IMR-90 (cell line): Measurements from ENCODE around the gene SKIC8. TPM values are rescaled to one million over a fixed set of nuclear protein-coding genes. Genes with fewer than 3 reads are reported as not detected.

Experiments used
- ATAC-seq: fragments of 200-7000 bp; cut with Tn5 transposase; 2 replicates; pipeline ENCODE4 v1.9.1; 2020; ENCODE audit warnings: low read depth, mild to moderate bottlenecking, moderate library complexity
- BruUV-seq: library from RNA; stranded (reverse); fragments of 400-500 nt; replicated peaks from 2 replicates; lab custom pipeline; 2021; lab: Mats Ljungman, UMichigan
- CTCF ChIA-PET: fragments of 300-600 bp; formaldehyde crosslinking; extraction: SDS; loops from one replicate; lab custom pipeline; 2021; ENCODE audit warnings: antibody characterized with exemption; lab: Yijun Ruan, JAX
- POLR2A ChIA-PET: fragments of 300-600 bp; sonication (Branson Sonifier 250); formaldehyde crosslinking; loops from one replicate; lab custom pipeline; 2022; ENCODE audit warnings: antibody characterized with exemption; ENCODE audit not compliant: unreplicated experiment; lab: Charles Lee
- DNase-seq: peaks from one replicate; pipeline ENCODE4 v3.0.0; 2013
- H2AFZ ChIP-seq: replicated peaks from 2 replicates; pipeline ENCODE3; 2013; ENCODE audit warnings: low read length, mild to moderate bottlenecking; ENCODE audit not compliant: poor library complexity
- H2AK5ac ChIP-seq: 2 replicates; pipeline ENCODE4 v1.6.1; 2013; ENCODE audit warnings: low read depth, low read length, inconsistent platforms
- H2AK9ac ChIP-seq: replicated peaks from 2 replicates; pipeline ENCODE3; 2013; ENCODE audit warnings: mild to moderate bottlenecking, low read depth, low read length, moderate library complexity; ENCODE audit not compliant: poor library complexity
- H2BK120ac ChIP-seq: 2 replicates; pipeline ENCODE4 v1.6.1; 2013; ENCODE audit warnings: low read depth, low read length, inconsistent platforms
- H2BK15ac ChIP-seq: 3 replicates; pipeline ENCODE4 v1.6.1; 2013; ENCODE audit warnings: low read depth, low read length, inconsistent platforms
- H2BK20ac ChIP-seq: 2 replicates; pipeline ENCODE4 v1.6.1; 2013; ENCODE audit warnings: low read depth, mild to moderate bottlenecking, inconsistent platforms, low read length, moderate library complexity
- H2BK5ac ChIP-seq: 2 replicates; pipeline ENCODE4 v1.6.1; 2013; ENCODE audit warnings: mild to moderate bottlenecking, low read depth, low read length, inconsistent platforms; ENCODE audit not compliant: poor library complexity, severe bottlenecking
- H3K14ac ChIP-seq: replicated peaks from 2 replicates; pipeline ENCODE4 v1.6.1; 2013; ENCODE audit warnings: low read depth, low read length, inconsistent platforms
- H3K18ac ChIP-seq: 2 replicates; pipeline ENCODE4 v1.6.1; 2013; ENCODE audit warnings: low read depth, low read length, control low read depth
- H3K23ac ChIP-seq: 2 replicates; pipeline ENCODE4 v1.6.1; 2013; ENCODE audit warnings: low read depth, low read length, inconsistent platforms
- H3K27ac ChIP-seq: 2 replicates; pipeline ENCODE4 v1.5.1; 2013; ENCODE audit warnings: mild to moderate bottlenecking, control low read depth, low read length; ENCODE audit not compliant: insufficient read depth
- H3K27me3 ChIP-seq: 2 replicates; pipeline ENCODE4 v1.6.1; 2013; ENCODE audit warnings: low read length; ENCODE audit not compliant: control insufficient read depth, insufficient read depth
- H3K36me3 ChIP-seq: 2 replicates; pipeline ENCODE4 v1.6.1; 2013; ENCODE audit warnings: low read length, mixed read lengths; ENCODE audit not compliant: control insufficient read depth, insufficient read depth
- H3K4ac ChIP-seq: 2 replicates; pipeline ENCODE4 v1.6.1; 2013; ENCODE audit warnings: low read depth, low read length, inconsistent platforms
- H3K4me1 ChIP-seq: 2 replicates; pipeline ENCODE4 v1.6.1; 2013; ENCODE audit warnings: low read length, mixed read lengths; ENCODE audit not compliant: control insufficient read depth, insufficient read depth
- H3K4me2 ChIP-seq: 2 replicates; pipeline ENCODE4 v1.6.1; 2013; ENCODE audit warnings: low read depth, mild to moderate bottlenecking, control low read depth, low read length, moderate library complexity
- H3K4me3 ChIP-seq: 2 replicates; pipeline ENCODE4 v1.5.1; 2013; ENCODE audit warnings: low read depth, mild to moderate bottlenecking, control low read depth, low read length, moderate library complexity; ENCODE audit not compliant: insufficient read depth
- H3K56ac ChIP-seq: 2 replicates; pipeline ENCODE4 v1.6.1; 2013; ENCODE audit warnings: low read length, inconsistent platforms; ENCODE audit not compliant: insufficient read depth; ENCODE audit errors: extremely low read depth
- H3K79me1 ChIP-seq, 2 experiments: 2 replicates each; pipeline ENCODE4 v1.6.1; 2013; ENCODE audit warnings: low read length in 2 of 2, inconsistent platforms in 1 of 2, low read depth in 1 of 2
- H3K9ac ChIP-seq: 2 replicates; pipeline ENCODE4 v1.6.1; 2013; ENCODE audit warnings: low read depth, low read length, control low read depth
- H3K9me1 ChIP-seq: 2 replicates; pipeline ENCODE4 v1.6.1; 2013; ENCODE audit warnings: low read length, inconsistent platforms; ENCODE audit not compliant: insufficient read depth
- H3K9me3 ChIP-seq: 2 replicates; pipeline ENCODE4 v1.6.1; 2013; ENCODE audit warnings: low read length; ENCODE audit not compliant: control insufficient read depth, insufficient read depth
- H4K20me1 ChIP-seq: 2 replicates; pipeline ENCODE4 v1.6.1; 2013; ENCODE audit warnings: low read length, inconsistent platforms; ENCODE audit not compliant: insufficient read depth
- H4K5ac ChIP-seq: 2 replicates; pipeline ENCODE4 v1.6.1; 2013; ENCODE audit warnings: mild to moderate bottlenecking, low read depth, low read length, control low read depth
- H4K8ac ChIP-seq, 2 experiments: 2 replicates each; pipeline ENCODE4 v1.6.1; 2013; ENCODE audit warnings: low read depth in 2 of 2, low read length in 2 of 2, control low read depth in 1 of 2, inconsistent platforms in 1 of 2
- H4K91ac ChIP-seq: 2 replicates; pipeline ENCODE4 v1.6.1; 2013; ENCODE audit warnings: low read depth, low read length, inconsistent platforms; ENCODE audit not compliant: insufficient read depth
- BHLHE40 ChIP-seq: fragments of 150-350 bp; IDR thresholded peaks from 2 replicates; pipeline ENCODE4 v1.6.1; 2016; ENCODE audit warnings: mild to moderate bottlenecking, low read depth, low read length
- CEBPB ChIP-seq: IDR thresholded peaks from 2 replicates; pipeline ENCODE4 v1.6.1; 2012; ENCODE audit warnings: low read depth, low read length, improper control_type of control experiment
- CHD1 ChIP-seq: IDR thresholded peaks from 2 replicates; pipeline ENCODE4 v1.6.1; 2012; ENCODE audit warnings: low read depth, low read length, improper control_type of control experiment
- FOS ChIP-seq: fragments of 150-350 bp; IDR thresholded peaks from 2 replicates; pipeline ENCODE4 v1.6.1; 2016; ENCODE audit warnings: low read depth, low read length
- MAFK ChIP-seq: IDR thresholded peaks from 2 replicates; pipeline ENCODE4 v1.6.1; 2012; ENCODE audit warnings: low read depth, low read length, improper control_type of control experiment
- MAZ ChIP-seq: IDR thresholded peaks from 2 replicates; pipeline ENCODE4 v1.6.1; 2012; ENCODE audit warnings: low read depth, mild to moderate bottlenecking, low read length, improper control_type of control experiment, moderate library complexity, borderline replicate concordance
- MXI1 ChIP-seq: IDR thresholded peaks from 2 replicates; pipeline ENCODE4 v1.6.1; 2012; ENCODE audit warnings: low read depth, mild to moderate bottlenecking, low read length, moderate library complexity, borderline replicate concordance
- NFE2L2 ChIP-seq: fragments of 150-350 bp; IDR thresholded peaks from 2 replicates; pipeline ENCODE4 v1.6.1; 2016; ENCODE audit warnings: low read depth, mild to moderate bottlenecking, low read length
- POLR2A ChIP-seq: IDR thresholded peaks from 2 replicates; pipeline ENCODE4 v1.6.1; 2012; ENCODE audit warnings: mild to moderate bottlenecking, low read depth, low read length
- RAD21 ChIP-seq: IDR thresholded peaks from 2 replicates; pipeline ENCODE4 v1.6.1; 2012; ENCODE audit warnings: low read length, improper control_type of control experiment
- RCOR1 ChIP-seq: IDR thresholded peaks from 2 replicates; pipeline ENCODE4 v1.6.1; 2012; ENCODE audit warnings: mild to moderate bottlenecking, low read length, improper control_type of control experiment; ENCODE audit not compliant: insufficient replicate concordance
- RFX5 ChIP-seq: IDR thresholded peaks from 2 replicates; pipeline ENCODE4 v1.8.0; 2012; ENCODE audit warnings: low read depth, mild to moderate bottlenecking, low read length, moderate library complexity
- SMC3 ChIP-seq: fragments of 150-350 bp; IDR thresholded peaks from 2 replicates; pipeline ENCODE4 v1.6.1; 2016; ENCODE audit warnings: low read depth, mild to moderate bottlenecking, antibody characterized with exemption, low read length, moderate library complexity
- WGBS, 2 experiments: methylation state at CpG; one replicate each; pipeline versions ENCODE4 v1.1.5 to v1.1.7; 2013; ENCODE audit warnings: missing lambda C conversion rate in 2 of 2; ENCODE audit not compliant: insufficient read length in 1 of 2; ENCODE audit errors: extremely low coverage in 2 of 2; 5-methylcytosine and 5-hydroxymethylcytosine counted together
- dilution Hi-C: fragments of 300-500 bp; cut with HindIII; formaldehyde crosslinking; loops from one replicate; pipeline ENCODE4 v1.14.3; 2018; ENCODE audit warnings: low sequenced_read_pairs; ENCODE audit not compliant: unreplicated experiment
- in situ Hi-C: fragments of 300-500 bp; cut with MboI; formaldehyde crosslinking; loops from 3 replicates; pipeline ENCODE4 v1.14.3; 2019; ENCODE audit warnings: low sequenced_read_pairs, inconsistent platforms, mixed read lengths
- intact Hi-C: fragments of 100-400 bp; cut with micrococcal nuclease; formaldehyde crosslinking; loops from 2 replicates; pipeline ENCODE4 v1.10.0; 2022
- polyA plus RNA-seq, 3 experiments: library from polyadenylated mRNA; depleted of rRNA; stranded (reverse); fragments of >200 nt; gene quantifications; 2 replicates each; pipeline ENCODE4 v1.2.3, GENCODE V29; 2012; ENCODE audit warnings: low replicate concordance in 1 of 3
- total RNA-seq: library from RNA; depleted of rRNA; stranded (reverse); fragments of >200 nt; gene quantifications from 2 replicates; pipeline ENCODE4 v1.2.3, GENCODE V29; 2012
- TF ChIP-seq, protein P1 (sequence below): conservative IDR thresholded peaks from 2 replicates; pipeline ENCODE4 v1.5.1; 2012; ENCODE audit warnings: mild to moderate bottlenecking, low read depth, low read length, improper control_type of control experiment
- TF ChIP-seq, protein P2 (sequence below): fragments of 150-350 bp; IDR thresholded peaks from 2 replicates; pipeline ENCODE4 v1.6.1; 2016; ENCODE audit warnings: low read depth, mild to moderate bottlenecking, low read length, moderate library complexity, borderline replicate concordance
- TF ChIP-seq, protein P3 (sequence below): fragments of 150-350 bp; IDR thresholded peaks from 2 replicates; pipeline ENCODE4 v1.6.1; 2017; ENCODE audit warnings: mild to moderate bottlenecking, antibody characterized with exemption, low read length, low read depth

SKIC8 gene
- total and polyA plus RNA-seq, 2 of the 4 experiments (the other 2 are of a cell fraction) = 72.2 to 124 TPM

DNA sequence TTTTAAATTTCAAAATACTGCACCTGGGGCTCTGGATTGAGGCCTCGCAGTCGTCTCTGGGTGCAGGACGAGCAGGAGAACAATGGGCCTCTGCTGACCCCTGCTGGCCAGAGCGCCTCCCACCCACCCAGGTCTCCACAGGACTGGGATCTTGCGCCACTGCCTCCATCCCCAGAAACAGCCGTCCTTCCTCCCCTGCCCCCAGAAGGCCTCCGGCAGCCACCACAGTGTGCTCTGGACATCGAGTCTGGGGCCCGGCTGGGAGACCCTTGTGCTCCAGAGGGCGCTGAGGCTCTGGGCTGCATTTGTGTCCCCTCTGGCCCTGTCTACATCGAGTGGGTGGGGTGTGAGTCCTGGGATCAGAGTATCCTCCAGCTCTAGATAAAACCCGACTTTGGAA is 58.4 kb downstream of the SKIC8 start:
- Histone ChIP-seq H2AK9ac (no peak overlapping the region), H3K56ac (no peak overlapping the region), H2BK5ac (no peak overlapping the region), H4K91ac (no peak overlapping the region), H2BK120ac (no peak overlapping the region), H3K4me3 (no peak overlapping the region), H3K14ac (no peak overlapping the region), H4K20me1 (no peaks in the 10 kb centered on the region; the same call in 1 of the 2 replicates), H3K9me3 (no peaks in the 10 kb centered on the region), H4K8ac (no peak overlapping the region), H2AFZ (peak overlapping the region; percentile 76), H3K9me1 (no peaks in the 10 kb centered on the region; the same call in 1 of the 2 replicates), H4K5ac (no peak overlapping the region), H3K27ac (no peak overlapping the region), H2BK20ac (no peak overlapping the region), H2BK15ac (no peak overlapping the region), H3K4me2 (no peak overlapping the region), H3K9ac (no peak overlapping the region), H3K27me3 (peaks cover 20% of the 10 kb centered on the region), H3K4me1 (no peaks in the 10 kb centered on the region), H3K23ac (no peak overlapping the region), H3K18ac (no peak overlapping the region), H3K4ac (no peak overlapping the region), H3K36me3 (no peaks in the 10 kb centered on the region), H3K79me1 (no peaks in the 10 kb centered on the region), H2AK5ac (no peak overlapping the region)
- DNase-seq = peak; percentile 59
- intact Hi-C loops (loop anchor here (1.0 to 5.0 kb wide), 5 partner anchors 64 to 339 kb away; partner anchors contain the start of gene CIB2), dilution Hi-C loops (no loop called here), in situ Hi-C loops (loop anchor here (5.0 kb wide), 1 partner anchor 284 kb away; no protein-coding TSS in a partner anchor)
- ChIA-PET CTCF (interaction anchor here (0.6 to 1.7 kb wide), 15 partner anchors 16 to 277 kb away, joined by 3 to 9 read pairs (median 4); no protein-coding TSS in a partner anchor), POLR2A (no interaction called here)
- peak; percentile 99 for ATAC-seq
- no peak for TF ChIP-seq RFX5
- TF ChIP-seq NFE2L2 = no peak
- TF ChIP-seq MAZ = peak; percentile 43; the same call in 1 of the 2 replicates
- peak; percentile 91 for TF ChIP-seq SMC3
- TF ChIP-seq RCOR1 = no peak
- TF ChIP-seq, protein P1, sequence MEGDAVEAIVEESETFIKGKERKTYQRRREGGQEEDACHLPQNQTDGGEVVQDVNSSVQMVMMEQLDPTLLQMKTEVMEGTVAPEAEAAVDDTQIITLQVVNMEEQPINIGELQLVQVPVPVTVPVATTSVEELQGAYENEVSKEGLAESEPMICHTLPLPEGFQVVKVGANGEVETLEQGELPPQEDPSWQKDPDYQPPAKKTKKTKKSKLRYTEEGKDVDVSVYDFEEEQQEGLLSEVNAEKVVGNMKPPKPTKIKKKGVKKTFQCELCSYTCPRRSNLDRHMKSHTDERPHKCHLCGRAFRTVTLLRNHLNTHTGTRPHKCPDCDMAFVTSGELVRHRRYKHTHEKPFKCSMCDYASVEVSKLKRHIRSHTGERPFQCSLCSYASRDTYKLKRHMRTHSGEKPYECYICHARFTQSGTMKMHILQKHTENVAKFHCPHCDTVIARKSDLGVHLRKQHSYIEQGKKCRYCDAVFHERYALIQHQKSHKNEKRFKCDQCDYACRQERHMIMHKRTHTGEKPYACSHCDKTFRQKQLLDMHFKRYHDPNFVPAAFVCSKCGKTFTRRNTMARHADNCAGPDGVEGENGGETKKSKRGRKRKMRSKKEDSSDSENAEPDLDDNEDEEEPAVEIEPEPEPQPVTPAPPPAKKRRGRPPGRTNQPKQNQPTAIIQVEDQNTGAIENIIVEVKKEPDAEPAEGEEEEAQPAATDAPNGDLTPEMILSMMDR = peak; percentile 92
- peak; percentile 85 for TF ChIP-seq CEBPB
- no peak for TF ChIP-seq FOS
- TF ChIP-seq BHLHE40 = no peak
- TF ChIP-seq, protein P2, sequence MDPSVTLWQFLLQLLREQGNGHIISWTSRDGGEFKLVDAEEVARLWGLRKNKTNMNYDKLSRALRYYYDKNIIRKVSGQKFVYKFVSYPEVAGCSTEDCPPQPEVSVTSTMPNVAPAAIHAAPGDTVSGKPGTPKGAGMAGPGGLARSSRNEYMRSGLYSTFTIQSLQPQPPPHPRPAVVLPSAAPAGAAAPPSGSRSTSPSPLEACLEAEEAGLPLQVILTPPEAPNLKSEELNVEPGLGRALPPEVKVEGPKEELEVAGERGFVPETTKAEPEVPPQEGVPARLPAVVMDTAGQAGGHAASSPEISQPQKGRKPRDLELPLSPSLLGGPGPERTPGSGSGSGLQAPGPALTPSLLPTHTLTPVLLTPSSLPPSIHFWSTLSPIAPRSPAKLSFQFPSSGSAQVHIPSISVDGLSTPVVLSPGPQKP = no peak
- TF ChIP-seq POLR2A = 0 out of 2 replicates have a peak, but pooled peaks have one; percentile 32
- TF ChIP-seq MXI1 = no peak
- TF ChIP-seq MAFK = no peak
- peak; percentile 91 for TF ChIP-seq RAD21
- TF ChIP-seq, protein P3, sequence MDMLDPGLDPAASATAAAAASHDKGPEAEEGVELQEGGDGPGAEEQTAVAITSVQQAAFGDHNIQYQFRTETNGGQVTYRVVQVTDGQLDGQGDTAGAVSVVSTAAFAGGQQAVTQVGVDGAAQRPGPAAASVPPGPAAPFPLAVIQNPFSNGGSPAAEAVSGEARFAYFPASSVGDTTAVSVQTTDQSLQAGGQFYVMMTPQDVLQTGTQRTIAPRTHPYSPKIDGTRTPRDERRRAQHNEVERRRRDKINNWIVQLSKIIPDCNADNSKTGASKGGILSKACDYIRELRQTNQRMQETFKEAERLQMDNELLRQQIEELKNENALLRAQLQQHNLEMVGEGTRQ = no peak
- no peak for TF ChIP-seq CHD1
- 0% methylated on average over 1 of the region's 12 CpGs; no CpG with 5 or more reads in 1 of the 2 experiments for WGBS, 2 experiments
- no TSS peak for BruUV-seq
